ENCODE data around the gene SMIM41. TPM values are rescaled to one million over a fixed set of nuclear protein-coding genes. Genes with fewer than 3 reads are reported as not detected.

Gene SMIM41
- polyA plus RNA-seq, 3 donors: not detected

DNA sequence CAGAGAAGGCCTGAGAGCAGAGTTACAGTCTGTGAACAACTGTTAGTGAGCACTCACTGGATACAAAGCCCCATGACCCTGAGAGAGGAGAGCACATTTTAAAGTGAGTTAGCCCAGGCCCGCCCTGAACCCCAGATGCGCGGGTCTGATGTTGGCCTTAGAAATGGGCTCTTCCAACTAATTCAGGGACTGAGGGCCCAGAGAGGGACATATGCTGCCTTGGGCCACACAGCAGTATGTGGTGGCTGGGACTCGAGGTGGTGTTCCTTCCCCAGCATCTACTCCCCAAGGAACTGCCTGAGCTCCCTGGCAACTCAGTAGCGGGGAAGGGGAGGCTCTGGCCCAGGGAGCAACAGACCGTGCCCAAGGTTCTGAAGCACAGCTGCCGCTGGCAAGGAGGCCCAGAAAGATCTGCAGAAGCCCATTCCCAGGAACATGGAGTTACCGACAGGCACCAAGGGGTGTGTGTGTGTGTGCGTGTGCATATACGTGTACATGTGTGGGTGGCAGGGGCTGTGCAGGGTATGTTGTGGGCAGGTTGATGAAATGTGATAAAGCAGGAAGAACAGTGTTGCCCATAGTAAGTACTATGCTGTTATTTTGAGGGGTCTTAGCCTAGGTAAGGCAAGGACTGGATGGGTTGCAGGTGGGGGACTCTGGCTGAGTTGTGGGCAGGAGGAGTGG is 71.8 kb downstream of the SMIM41 start:
- H2AFZ ChIP-seq (ENCODE audit: insufficient read depth, low read depth, low read length, poor library complexity, severe bottlenecking): no peak overlapping the region
- WGBS (ENCODE audit: insufficient coverage): 93% methylated on average over 8 of the region's 10 CpGs
- H3K9me3 Mint-ChIP-seq: no peaks in the 10 kb centered on the region

More for the DNA sequence above, 71.8 kb downstream of the SMIM41 start:
- Histone ChIP-seq H3K27ac (ENCODE audit: low read depth in 1 of 2, low read length in 2 of 2) (no peak overlapping the region), H3K9me3 (replicated peaks in 1 of 2; ENCODE audit: control insufficient read depth in 1 of 2, insufficient read depth in 1 of 2, low read length in 2 of 2) (no peaks in the 10 kb centered on the region), H3K27me3 (ENCODE audit: control insufficient read depth in 2 of 2, insufficient read depth in 2 of 2, low read length in 2 of 2) (peaks cover 0 to 13% of the 10 kb centered on the region in 2 donors), H3K4me1 (ENCODE audit: control insufficient read depth in 1 of 2, insufficient read depth in 2 of 2, low read length in 2 of 2) (peaks cover 8 to 31% of the 10 kb centered on the region in 2 donors), H3K9ac (ENCODE audit: insufficient read depth, low read length, poor library complexity, severe bottlenecking) (no peak overlapping the region), H3K4me3 (replicated peaks in 1 of 3; ENCODE audit: low read depth in 2 of 3, low read length in 3 of 3) (no peak overlapping the region), H3K4me2 (replicated peaks; ENCODE audit: extremely low read depth, low read length, poor library complexity, severe bottlenecking) (no peak overlapping the region), H4K20me1 (ENCODE audit: insufficient read depth, low read length) (no peaks in the 10 kb centered on the region), H3K36me3 (replicated peaks in 1 of 2; ENCODE audit: control insufficient read depth in 1 of 2, insufficient read depth in 2 of 2, low read length in 2 of 2) (no peaks in the 10 kb centered on the region), H3K79me2 (ENCODE audit: insufficient read depth, low read length) (no peaks in the 10 kb centered on the region)
- intact Hi-C loops (cut with micrococcal nuclease): loop anchor here in 1 of 2 donors (10.0 kb wide), 1 partner anchor 724 kb away; no protein-coding TSS in a partner anchor
- TF ChIP-seq, protein P1, sequence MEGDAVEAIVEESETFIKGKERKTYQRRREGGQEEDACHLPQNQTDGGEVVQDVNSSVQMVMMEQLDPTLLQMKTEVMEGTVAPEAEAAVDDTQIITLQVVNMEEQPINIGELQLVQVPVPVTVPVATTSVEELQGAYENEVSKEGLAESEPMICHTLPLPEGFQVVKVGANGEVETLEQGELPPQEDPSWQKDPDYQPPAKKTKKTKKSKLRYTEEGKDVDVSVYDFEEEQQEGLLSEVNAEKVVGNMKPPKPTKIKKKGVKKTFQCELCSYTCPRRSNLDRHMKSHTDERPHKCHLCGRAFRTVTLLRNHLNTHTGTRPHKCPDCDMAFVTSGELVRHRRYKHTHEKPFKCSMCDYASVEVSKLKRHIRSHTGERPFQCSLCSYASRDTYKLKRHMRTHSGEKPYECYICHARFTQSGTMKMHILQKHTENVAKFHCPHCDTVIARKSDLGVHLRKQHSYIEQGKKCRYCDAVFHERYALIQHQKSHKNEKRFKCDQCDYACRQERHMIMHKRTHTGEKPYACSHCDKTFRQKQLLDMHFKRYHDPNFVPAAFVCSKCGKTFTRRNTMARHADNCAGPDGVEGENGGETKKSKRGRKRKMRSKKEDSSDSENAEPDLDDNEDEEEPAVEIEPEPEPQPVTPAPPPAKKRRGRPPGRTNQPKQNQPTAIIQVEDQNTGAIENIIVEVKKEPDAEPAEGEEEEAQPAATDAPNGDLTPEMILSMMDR (IDR thresholded peaks at IDR 0.05): no peak
- H3K4me1 Mint-ChIP-seq: peaks cover 17% of the 10 kb centered on the region
- peak overlapping the region in 1 of 2 donors; percentile 67 for H3K4me3 Mint-ChIP-seq
- H3K27me3 Mint-ChIP-seq (ENCODE audit: low read depth in 3 of 3): peaks cover 18 to 25% (median 19%) of the 10 kb centered on the region in 3 donors
- H3K27ac Mint-ChIP-seq: peak overlapping the region in 1 of 7 donors; percentile 4
- peaks cover 2 to 3% of the 10 kb centered on the region in 2 donors for H3K36me3 Mint-ChIP-seq
- DNase-seq: no peak

All from CD14-positive monocyte (primary cell).